ENCODE measurements around the gene TOPAZ1. TPM values are rescaled to one million over a fixed set of nuclear protein-coding genes. Genes with fewer than 3 reads are reported as not detected.

The TOPAZ1 gene
- total RNA-seq, 1 experiment from 2014 or later = not detected

DNA sequence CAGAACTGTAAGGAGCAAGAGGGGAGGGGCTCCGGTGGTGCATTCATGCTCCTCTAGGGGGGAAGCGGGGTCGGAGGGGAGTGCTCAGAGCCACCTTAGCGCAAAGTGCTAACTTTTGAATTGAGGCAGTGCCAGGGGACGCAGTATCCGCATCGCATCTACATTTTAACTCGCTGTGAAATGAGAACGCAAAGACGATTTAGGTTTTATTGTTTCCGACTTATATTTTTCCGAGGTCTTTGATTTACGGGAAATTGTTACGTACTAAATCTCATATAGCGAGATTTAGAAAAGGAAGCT, 97.1 kb downstream of the TOPAZ1 start:
- H3K14ac ChIP-seq (ENCODE audit: insufficient read depth, low read length) = no peak overlapping the region
- H4K20me1 ChIP-seq (ENCODE audit: control insufficient read depth, insufficient read depth, insufficient read length) = no peaks in the 10 kb centered on the region
- H3K27me3 Mint-ChIP-seq (ENCODE audit: low read depth) = no peaks in the 10 kb centered on the region
- DNase-seq = no peak
- no peaks in the 10 kb centered on the region for H3K4me1 ChIP-seq (ENCODE audit: insufficient read depth, low read length)
- H3K23ac ChIP-seq (ENCODE audit: insufficient read length, low read depth, low read length) = no peak overlapping the region
- H3K79me2 ChIP-seq (ENCODE audit: insufficient read depth, low read length) = peaks cover 4% of the 10 kb centered on the region; the same call in 1 of the 2 replicates
- no peak overlapping the region for H3T11ph ChIP-seq (ENCODE audit: low read length)
- H3K18ac ChIP-seq (ENCODE audit: insufficient read length, low read depth, low read length) = peak overlapping the region; percentile 21
- H2BK12ac ChIP-seq (ENCODE audit: insufficient read length, low read depth, low read length) = no peak overlapping the region
- H3K56ac ChIP-seq (ENCODE audit: insufficient read length, low read depth, low read length) = no peak overlapping the region
- H4K5ac ChIP-seq (ENCODE audit: insufficient read length, low read depth, low read length) = no peak overlapping the region
- no peak overlapping the region for H2BK15ac ChIP-seq (ENCODE audit: low read depth, low read length)
- H3K27ac Mint-ChIP-seq = peak overlapping the region; percentile 88 to 97 (median 95)
- peaks cover 0 to 9% (median 3%) of the 10 kb centered on the region in 3 experiments; a peak in 4 of 7 replicates for H3K36me3 Mint-ChIP-seq (ENCODE audit: insufficient read depth in 1 of 3, low read depth in 3 of 3)
- H4K91ac ChIP-seq (ENCODE audit: insufficient read length, low read depth, low read length) = no peak overlapping the region
- H3K9ac ChIP-seq (ENCODE audit: extremely low read depth, insufficient read length, low read length) = peak overlapping the region; percentile 76
- H3K9me3 Mint-ChIP-seq = no peaks in the 10 kb centered on the region
- no peak overlapping the region for H2AK5ac ChIP-seq (ENCODE audit: insufficient read length, low read length)
- peaks cover 21% of the 10 kb centered on the region in 2 experiments for H3K4me1 Mint-ChIP-seq
- H2BK5ac ChIP-seq (ENCODE audit: insufficient read length, low read length) = no peak overlapping the region
- no CpG with 5 or more reads among the region's 15 CpGs for WGBS (ENCODE audit: extremely low coverage, insufficient read length, low lambda C conversion rate)
- peak overlapping the region; percentile 85 to 90 for H3K4me3 Mint-ChIP-seq
- H2BK120ac ChIP-seq (ENCODE audit: low read depth, low read length, poor library complexity, severe bottlenecking) = no peak overlapping the region
- no peaks in the 10 kb centered on the region for H3K27me3 ChIP-seq (ENCODE audit: insufficient read depth, low read length)
- peak overlapping the region; percentile 49 for H3K27ac ChIP-seq (ENCODE audit: insufficient read length, low read depth, low read length)
- no peak overlapping the region for H3K4ac ChIP-seq (ENCODE audit: low read depth, low read length)
- TF ChIP-seq, protein P1, sequence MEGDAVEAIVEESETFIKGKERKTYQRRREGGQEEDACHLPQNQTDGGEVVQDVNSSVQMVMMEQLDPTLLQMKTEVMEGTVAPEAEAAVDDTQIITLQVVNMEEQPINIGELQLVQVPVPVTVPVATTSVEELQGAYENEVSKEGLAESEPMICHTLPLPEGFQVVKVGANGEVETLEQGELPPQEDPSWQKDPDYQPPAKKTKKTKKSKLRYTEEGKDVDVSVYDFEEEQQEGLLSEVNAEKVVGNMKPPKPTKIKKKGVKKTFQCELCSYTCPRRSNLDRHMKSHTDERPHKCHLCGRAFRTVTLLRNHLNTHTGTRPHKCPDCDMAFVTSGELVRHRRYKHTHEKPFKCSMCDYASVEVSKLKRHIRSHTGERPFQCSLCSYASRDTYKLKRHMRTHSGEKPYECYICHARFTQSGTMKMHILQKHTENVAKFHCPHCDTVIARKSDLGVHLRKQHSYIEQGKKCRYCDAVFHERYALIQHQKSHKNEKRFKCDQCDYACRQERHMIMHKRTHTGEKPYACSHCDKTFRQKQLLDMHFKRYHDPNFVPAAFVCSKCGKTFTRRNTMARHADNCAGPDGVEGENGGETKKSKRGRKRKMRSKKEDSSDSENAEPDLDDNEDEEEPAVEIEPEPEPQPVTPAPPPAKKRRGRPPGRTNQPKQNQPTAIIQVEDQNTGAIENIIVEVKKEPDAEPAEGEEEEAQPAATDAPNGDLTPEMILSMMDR (conservative IDR thresholded peaks at IDR 0.05) = no peak
- H2BK20ac ChIP-seq (ENCODE audit: low read depth, low read length, poor library complexity, severe bottlenecking) = no peak overlapping the region
- H3K4me2 ChIP-seq (ENCODE audit: insufficient read depth, insufficient read length, low read length) = peak overlapping the region; percentile 64
- H3K9me3 ChIP-seq (ENCODE audit: control insufficient read depth, low read depth, low read length) = no peaks in the 10 kb centered on the region
- peaks cover 6% of the 10 kb centered on the region for H3K79me1 ChIP-seq (ENCODE audit: insufficient read depth, low read depth, low read length, poor library complexity, severe bottlenecking)
- H3K23me2 ChIP-seq (ENCODE audit: insufficient read length, low read depth, low read length, poor library complexity, severe bottlenecking) = peaks cover 4% of the 10 kb centered on the region
- no peak overlapping the region for H4K8ac ChIP-seq (replicated peaks; ENCODE audit: insufficient read length, low read depth, low read length)
- no peak overlapping the region for H2AFZ ChIP-seq (ENCODE audit: low read length)
